Activated naive CD4-positive, alpha-beta T cell treated with anti-CD3 and anti-CD28 coated beads, Interleukin-2, amount 50 U/mL, for 24 hours (primary cell): ENCODE data around the gene LRBA.

Experiments
- H3K27ac Mint-ChIP-seq: one replicate; pipeline ENCODE4 v1.8.0; 2021; ENCODE audit warnings: mild to moderate bottlenecking, mixed read lengths
- H3K27me3 Mint-ChIP-seq: one replicate; pipeline ENCODE4 v1.8.0; 2021; ENCODE audit warnings: mixed read lengths
- H3K36me3 Mint-ChIP-seq: one replicate; pipeline ENCODE4 v1.8.0; 2021; ENCODE audit warnings: mixed read lengths
- H3K4me1 Mint-ChIP-seq: one replicate; pipeline ENCODE4 v1.8.0; 2021; ENCODE audit warnings: mixed read lengths
- H3K4me3 Mint-ChIP-seq: one replicate; pipeline ENCODE4 v1.8.0; 2021; ENCODE audit warnings: mild to moderate bottlenecking, mixed read lengths
- H3K9me3 Mint-ChIP-seq: one replicate; pipeline ENCODE4 v1.8.0; 2021; ENCODE audit warnings: mixed read lengths

LRBA gene

GRCh38 chr4:150323406-150324325 lies 691.4 kb downstream of the LRBA start:
- no peaks in the 10 kb centered on the region for H3K27me3 Mint-ChIP-seq
- H3K9me3 Mint-ChIP-seq, result no peaks in the 10 kb centered on the region
- H3K4me3 Mint-ChIP-seq, result no peak overlapping the region
- peaks cover 20% of the 10 kb centered on the region for H3K36me3 Mint-ChIP-seq
- no peak overlapping the region for H3K27ac Mint-ChIP-seq
- no peaks in the 10 kb centered on the region for H3K4me1 Mint-ChIP-seq

GRCh38 chr4:150322646-150323045 lies 692.4 kb downstream of the LRBA start:
- peaks cover 20% of the 10 kb centered on the region for H3K36me3 Mint-ChIP-seq
- H3K27ac Mint-ChIP-seq, result no peak overlapping the region
- H3K27me3 Mint-ChIP-seq, result no peaks in the 10 kb centered on the region
- H3K9me3 Mint-ChIP-seq, result no peaks in the 10 kb centered on the region
- H3K4me3 Mint-ChIP-seq, result no peak overlapping the region
- no peaks in the 10 kb centered on the region for H3K4me1 Mint-ChIP-seq

GRCh38 chr4:150321113-150321512 lies 694.0 kb downstream of the LRBA start:
- H3K27ac Mint-ChIP-seq, result no peak overlapping the region
- H3K9me3 Mint-ChIP-seq, result no peaks in the 10 kb centered on the region
- H3K27me3 Mint-ChIP-seq, result no peaks in the 10 kb centered on the region
- peaks cover 22% of the 10 kb centered on the region for H3K36me3 Mint-ChIP-seq
- no peak overlapping the region for H3K4me3 Mint-ChIP-seq
- no peaks in the 10 kb centered on the region for H3K4me1 Mint-ChIP-seq

GRCh38 chr4:150318971-150319370 lies 696.1 kb downstream of the LRBA start:
- no peaks in the 10 kb centered on the region for H3K9me3 Mint-ChIP-seq
- peaks cover 24% of the 10 kb centered on the region for H3K36me3 Mint-ChIP-seq

GRCh38 chr4:150318527-150318926 lies 696.6 kb downstream of the LRBA start:
- Mint-ChIP-seq H3K36me3 (peaks cover 23% of the 10 kb centered on the region), H3K4me3 (no peak overlapping the region), H3K27ac (no peak overlapping the region), H3K4me1 (no peaks in the 10 kb centered on the region), H3K9me3 (no peaks in the 10 kb centered on the region), H3K27me3 (no peaks in the 10 kb centered on the region)

More at GRCh38 chr4:150318971-150319370, 696.1 kb downstream of the LRBA start:
- H3K27me3 Mint-ChIP-seq, result no peaks in the 10 kb centered on the region
- H3K4me1 Mint-ChIP-seq, result no peaks in the 10 kb centered on the region
- no peak overlapping the region for H3K4me3 Mint-ChIP-seq
- no peak overlapping the region for H3K27ac Mint-ChIP-seq

- Mint-ChIP-seq H3K4me1 (no peaks in the 10 kb centered on the region), H3K9me3 (no peaks in the 10 kb centered on the region), H3K4me3 (no peak overlapping the region), H3K27ac (no peak overlapping the region), H3K27me3 (no peaks in the 10 kb centered on the region), H3K36me3 (peaks cover 23% of the 10 kb centered on the region)
Measured at GRCh38 chr4:150316332-150317205, 698.5 kb downstream of the LRBA start.

GRCh38 chr4:150315691-150316090 lies 699.4 kb downstream of the LRBA start:
- H3K27ac Mint-ChIP-seq, result no peak overlapping the region

GRCh38 chr4:150315175-150315574 lies 699.9 kb downstream of the LRBA start:
- H3K4me1 Mint-ChIP-seq, result no peaks in the 10 kb centered on the region
- H3K27me3 Mint-ChIP-seq, result no peaks in the 10 kb centered on the region
- peaks cover 21% of the 10 kb centered on the region for H3K36me3 Mint-ChIP-seq
- H3K9me3 Mint-ChIP-seq, result no peaks in the 10 kb centered on the region
- no peak overlapping the region for H3K27ac Mint-ChIP-seq
- H3K4me3 Mint-ChIP-seq, result no peak overlapping the region

More at GRCh38 chr4:150315691-150316090, 699.4 kb downstream of the LRBA start:
- Mint-ChIP-seq H3K36me3 (peaks cover 20% of the 10 kb centered on the region), H3K27me3 (no peaks in the 10 kb centered on the region), H3K4me1 (no peaks in the 10 kb centered on the region), H3K9me3 (no peaks in the 10 kb centered on the region), H3K4me3 (no peak overlapping the region)

- H3K36me3 Mint-ChIP-seq, result peaks cover 21% of the 10 kb centered on the region
- no peak overlapping the region for H3K4me3 Mint-ChIP-seq
- no peaks in the 10 kb centered on the region for H3K9me3 Mint-ChIP-seq
- no peaks in the 10 kb centered on the region for H3K27me3 Mint-ChIP-seq
- H3K4me1 Mint-ChIP-seq, result no peaks in the 10 kb centered on the region
- no peak overlapping the region for H3K27ac Mint-ChIP-seq
Measured at GRCh38 chr4:150314031-150314430, 701.1 kb downstream of the LRBA start.

GRCh38 chr4:150310159-150310895 lies 704.8 kb downstream of the LRBA start:
- Mint-ChIP-seq H3K27ac (peak overlapping the region; percentile 41), H3K4me1 (no peaks in the 10 kb centered on the region), H3K36me3 (peaks cover 18% of the 10 kb centered on the region), H3K9me3 (no peaks in the 10 kb centered on the region), H3K4me3 (no peak overlapping the region), H3K27me3 (no peaks in the 10 kb centered on the region)

- H3K4me3 Mint-ChIP-seq, result no peak overlapping the region
- H3K4me1 Mint-ChIP-seq, result peaks cover 5% of the 10 kb centered on the region
- no peaks in the 10 kb centered on the region for H3K9me3 Mint-ChIP-seq
- H3K27ac Mint-ChIP-seq, result no peak overlapping the region
- no peaks in the 10 kb centered on the region for H3K27me3 Mint-ChIP-seq
- H3K36me3 Mint-ChIP-seq, result peaks cover 12% of the 10 kb centered on the region
Measured at GRCh38 chr4:150308824-150309472, 706.1 kb downstream of the LRBA start.

- Mint-ChIP-seq H3K9me3 (no peaks in the 10 kb centered on the region), H3K4me1 (peaks cover 16% of the 10 kb centered on the region), H3K27me3 (no peaks in the 10 kb centered on the region), H3K4me3 (no peak overlapping the region), H3K27ac (no peak overlapping the region), H3K36me3 (peaks cover 11% of the 10 kb centered on the region)
Measured at GRCh38 chr4:150306719-150307118, 708.4 kb downstream of the LRBA start.

GRCh38 chr4:150305995-150306394 lies 709.1 kb downstream of the LRBA start:
- Mint-ChIP-seq H3K27me3 (no peaks in the 10 kb centered on the region), H3K36me3 (peaks cover 14% of the 10 kb centered on the region), H3K4me1 (peaks cover 24% of the 10 kb centered on the region), H3K27ac (no peak overlapping the region), H3K9me3 (no peaks in the 10 kb centered on the region), H3K4me3 (no peak overlapping the region)

GRCh38 chr4:150302553-150302952 lies 712.5 kb downstream of the LRBA start:
- Mint-ChIP-seq H3K9me3 (no peaks in the 10 kb centered on the region), H3K27me3 (no peaks in the 10 kb centered on the region), H3K36me3 (peaks cover 8% of the 10 kb centered on the region), H3K27ac (peak overlapping the region; percentile 38), H3K4me1 (peaks cover 26% of the 10 kb centered on the region), H3K4me3 (no peak overlapping the region)

- peaks cover 6% of the 10 kb centered on the region for H3K36me3 Mint-ChIP-seq
- no peak overlapping the region for H3K4me3 Mint-ChIP-seq
- no peaks in the 10 kb centered on the region for H3K27me3 Mint-ChIP-seq
- no peaks in the 10 kb centered on the region for H3K9me3 Mint-ChIP-seq
- H3K27ac Mint-ChIP-seq, result no peak overlapping the region
- peaks cover 24% of the 10 kb centered on the region for H3K4me1 Mint-ChIP-seq
Measured at GRCh38 chr4:150299816-150300215, 715.3 kb downstream of the LRBA start.
